Smooth muscle cell (in vitro differentiated cells): ENCODE measurements around the gene MGLL. TPM values are rescaled to one million over a fixed set of nuclear protein-coding genes. Genes with fewer than 3 reads are reported as not detected.

Experiments
- DNase-seq: peaks from one replicate; lab custom pipeline; 2025; ENCODE audit not compliant: unreplicated experiment; lab: John Stamatoyannopoulos, UW
- H2AFZ ChIP-seq: fragments of 200-600 bp; sonication (generic); 2 replicates; pipeline ENCODE4 v1.6.0; 2016; ENCODE audit warnings: antibody characterized with exemption, low read depth, mild to moderate bottlenecking
- H3F3A ChIP-seq: fragments of 200-600 bp; sonication (generic); 2 replicates; pipeline ENCODE4 v1.6.0; 2017; ENCODE audit warnings: antibody characterized with exemption, low read depth
- H3K27ac ChIP-seq: fragments of 200-600 bp; sonication (generic); 2 replicates; pipeline ENCODE4 v1.5.1; 2016; ENCODE audit warnings: low read depth, mild to moderate bottlenecking
- H3K27me3 ChIP-seq: fragments of 200-600 bp; sonication (generic); 2 replicates; pipeline ENCODE4 v1.6.1; 2016; ENCODE audit warnings: low read depth, mild to moderate bottlenecking
- H3K36me3 ChIP-seq: fragments of 200-600 bp; sonication (generic); 2 replicates; pipeline ENCODE4 v1.5.1; 2016; ENCODE audit warnings: low read depth
- H3K4me1 ChIP-seq: fragments of 200-600 bp; sonication (generic); 2 replicates; pipeline ENCODE4 v1.5.1; 2016; ENCODE audit warnings: low read depth
- H3K4me2 ChIP-seq: fragments of 200-600 bp; sonication (generic); 2 replicates; pipeline ENCODE4 v1.6.0; 2016; ENCODE audit warnings: mild to moderate bottlenecking
- H3K4me3 ChIP-seq: fragments of 200-600 bp; sonication (generic); 2 replicates; pipeline ENCODE4 v1.5.1; 2016; ENCODE audit warnings: mild to moderate bottlenecking
- H3K79me2 ChIP-seq: fragments of 200-600 bp; sonication (generic); 2 replicates; pipeline ENCODE4 v1.6.0; 2016; ENCODE audit warnings: low read depth, mild to moderate bottlenecking
- H3K9ac ChIP-seq: fragments of 200-600 bp; sonication (generic); 2 replicates; pipeline ENCODE4 v1.6.0; 2016; ENCODE audit warnings: low read depth
- H3K9me3 ChIP-seq: fragments of 200-600 bp; sonication (generic); replicated peaks from 2 replicates; pipeline ENCODE4 v1.5.1; 2016; ENCODE audit warnings: low read depth
- H4K20me1 ChIP-seq: fragments of 200-600 bp; sonication (generic); 2 replicates; pipeline ENCODE4 v1.6.0; 2016; ENCODE audit warnings: low read depth
- CTCF ChIP-seq: fragments of 200-600 bp; sonication (generic); IDR thresholded peaks from 2 replicates; pipeline ENCODE4 v1.5.1; 2017; ENCODE audit warnings: borderline replicate concordance, mild to moderate bottlenecking, antibody characterized with exemption; ENCODE audit not compliant: insufficient read depth, poor library complexity, severe bottlenecking
- WGBS: methylation state at CpG from one replicate; pipeline ENCODE4 v1.1.7; 2016; ENCODE audit warnings: low lambda C conversion rate; 5-methylcytosine and 5-hydroxymethylcytosine counted together
- polyA plus RNA-seq: library from polyadenylated mRNA; unstranded; fragments of >200 nt; fragmentation: Nextera tagmentation; extraction: Ambion mirVana; gene quantifications from 2 replicates; pipeline ENCODE4 v1.2.1, GENCODE V29; 2016
- total RNA-seq: library from RNA; depleted of rRNA; stranded (reverse); fragments of >200 nt; gene quantifications from 2 replicates; pipeline ENCODE4 v1.2.3, GENCODE V29; 2014

The MGLL gene
- total and polyA plus RNA-seq, 2 experiments from 2014 or later, result 13.6 to 22.5 TPM

- peak overlapping the region; percentile 38 for H3K27ac ChIP-seq
- no peak overlapping the region for H3K4me2 ChIP-seq
- H3K9ac ChIP-seq, result no peak overlapping the region
- H2AFZ ChIP-seq, result no peak overlapping the region
- no peak for DNase-seq
- H4K20me1 ChIP-seq, result no peaks in the 10 kb centered on the region
- H3K4me3 ChIP-seq, result no peak overlapping the region
- H3K9me3 ChIP-seq, result no peaks in the 10 kb centered on the region
- H3K79me2 ChIP-seq, result no peaks in the 10 kb centered on the region
- H3F3A ChIP-seq, result no peaks in the 10 kb centered on the region
- H3K27me3 ChIP-seq, result no peaks in the 10 kb centered on the region
- H3K36me3 ChIP-seq, result no peaks in the 10 kb centered on the region
- no peaks in the 10 kb centered on the region for H3K4me1 ChIP-seq
- TF ChIP-seq CTCF, result no peak
Observed at GRCh38 chr3:127812151-127812550, 10.2 kb downstream of the MGLL start.

DNA sequence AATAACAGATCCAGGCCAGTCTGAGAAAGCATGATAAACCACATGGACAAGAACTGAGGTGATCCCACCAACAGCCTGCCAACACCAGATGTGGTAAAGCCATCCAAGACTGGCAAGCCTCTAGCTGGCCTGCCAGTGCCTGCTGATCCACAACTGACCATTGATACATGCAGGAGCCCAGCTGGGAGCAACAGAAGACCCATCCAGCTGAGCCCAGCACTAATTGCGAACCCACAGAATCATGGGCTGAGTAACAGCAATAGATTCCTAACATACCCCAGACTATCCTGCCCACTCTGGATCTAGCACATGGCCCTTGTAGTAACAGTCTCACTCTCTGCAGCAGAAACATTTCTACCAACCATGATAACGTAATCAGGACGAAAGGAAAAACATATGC lies 10.6 kb downstream of the MGLL start:
- no peaks in the 10 kb centered on the region for H3K27me3 ChIP-seq
- 70% methylated on average over 3 of the region's 3 CpGs for WGBS

GRCh38 chr3:127809611-127810010 lies 12.7 kb downstream of the MGLL start:
- TF ChIP-seq CTCF, result no peak
- no peak for DNase-seq
- H4K20me1 ChIP-seq, result no peaks in the 10 kb centered on the region
- no peak overlapping the region for H3K9ac ChIP-seq
- no peaks in the 10 kb centered on the region for H3K27me3 ChIP-seq
- 89% methylated on average over 2 of the region's 2 CpGs for WGBS
- H3K27ac ChIP-seq, result no peak overlapping the region
- no peaks in the 10 kb centered on the region for H3K79me2 ChIP-seq
- no peaks in the 10 kb centered on the region for H3K9me3 ChIP-seq
- H3K4me1 ChIP-seq, result no peaks in the 10 kb centered on the region
- no peak overlapping the region for H3K4me2 ChIP-seq
- no peak overlapping the region for H3K4me3 ChIP-seq
- H3K36me3 ChIP-seq, result no peaks in the 10 kb centered on the region
- no peaks in the 10 kb centered on the region for H3F3A ChIP-seq
- H2AFZ ChIP-seq, result no peak overlapping the region

More for the DNA sequence above, 10.6 kb downstream of the MGLL start:
- H3K4me2 ChIP-seq, result no peak overlapping the region
- H3K36me3 ChIP-seq, result no peaks in the 10 kb centered on the region
- peak overlapping the region; percentile 38 for H3K27ac ChIP-seq
- H3K4me1 ChIP-seq, result no peaks in the 10 kb centered on the region
- DNase-seq, result no peak
- no peak overlapping the region for H2AFZ ChIP-seq
- H3K79me2 ChIP-seq, result no peaks in the 10 kb centered on the region
- no peak overlapping the region for H3K4me3 ChIP-seq
- H3K9me3 ChIP-seq, result no peaks in the 10 kb centered on the region
- TF ChIP-seq CTCF, result no peak
- no peak overlapping the region for H3K9ac ChIP-seq
- no peaks in the 10 kb centered on the region for H3F3A ChIP-seq
- H4K20me1 ChIP-seq, result no peaks in the 10 kb centered on the region

GRCh38 chr3:127809211-127809610 lies 13.1 kb downstream of the MGLL start:
- Histone ChIP-seq H3K79me2 (no peaks in the 10 kb centered on the region), H3F3A (no peaks in the 10 kb centered on the region), H2AFZ (no peak overlapping the region), H3K27ac (no peak overlapping the region), H3K4me1 (no peaks in the 10 kb centered on the region), H3K4me2 (no peak overlapping the region), H3K9ac (no peak overlapping the region), H3K27me3 (no peaks in the 10 kb centered on the region), H3K36me3 (no peaks in the 10 kb centered on the region), H3K9me3 (no peaks in the 10 kb centered on the region), H3K4me3 (no peak overlapping the region), H4K20me1 (no peaks in the 10 kb centered on the region)
- no peak for DNase-seq
- TF ChIP-seq CTCF, result no peak
- 71% methylated on average over 1 of the region's 1 CpG for WGBS
